Heart left ventricle (tissue), 13 donors: ENCODE results near the gene PLAAT4.

Experiments used
- POLR2A ChIP-seq, 2 donors: fragments of 450-650 bp; IDR thresholded peaks; one replicate each; pipeline ENCODE4 v1.6.1; 2017; ENCODE audit warnings: antibody characterized with exemption in 2 of 2, mild to moderate bottlenecking in 2 of 2, moderate library complexity in 2 of 2
- TF ChIP-seq, protein P1 (sequence below), 12 donors: fragments of 200-600 bp; sonication (generic) in 4 of 12; IDR thresholded peaks; one replicate each; pipeline versions ENCODE4 v1.5.0 to v1.8.0; 2018 to 2022; ENCODE audit warnings: antibody characterized with exemption in 12 of 12, mild to moderate bottlenecking in 5 of 12
- donor health status: ischemic (EF 13 %, LVEDD 7.1; RV severe dilation, severe dysfunction).
- donor health status: DM: no; HTN: yes; CAD: no.
- donor health status: DM: no; HTN: no; CAD: no.
- donor health status: ischemic (EF 25% LVEDD 6.9; RV normal size, moderate dysfunction).
- donor health status: ischemic (EF 25% LVEDD 5.7; RV mildly dilated, moderate dysfunction).
- donor health status: ischemic (EF 35%, LVEDD 5.7; RV mildly dilated, moderate dysfunction).
- donor health status: nonischemic (EF 11% LVEDD 7.7; RV severe dilation, severe dysfunction).
- donor health status: DM: yes; HTN: yes; CAD: no.
- donor health status: PGD.
- donor health status: ischemic (EF 29% LVEDD 5.4; RV normal size, mild dysfunction).
- donor health status: nonischemic (EF 23%, LVEDD 6.1; RV moderate dilation, normal function).

GRCh38 chr11:63590024-63590788 is 53.6 kb downstream of the PLAAT4 start:
- no peak for TF ChIP-seq POLR2A (IDR thresholded peaks at IDR 0.05)
- TF ChIP-seq, protein P1, sequence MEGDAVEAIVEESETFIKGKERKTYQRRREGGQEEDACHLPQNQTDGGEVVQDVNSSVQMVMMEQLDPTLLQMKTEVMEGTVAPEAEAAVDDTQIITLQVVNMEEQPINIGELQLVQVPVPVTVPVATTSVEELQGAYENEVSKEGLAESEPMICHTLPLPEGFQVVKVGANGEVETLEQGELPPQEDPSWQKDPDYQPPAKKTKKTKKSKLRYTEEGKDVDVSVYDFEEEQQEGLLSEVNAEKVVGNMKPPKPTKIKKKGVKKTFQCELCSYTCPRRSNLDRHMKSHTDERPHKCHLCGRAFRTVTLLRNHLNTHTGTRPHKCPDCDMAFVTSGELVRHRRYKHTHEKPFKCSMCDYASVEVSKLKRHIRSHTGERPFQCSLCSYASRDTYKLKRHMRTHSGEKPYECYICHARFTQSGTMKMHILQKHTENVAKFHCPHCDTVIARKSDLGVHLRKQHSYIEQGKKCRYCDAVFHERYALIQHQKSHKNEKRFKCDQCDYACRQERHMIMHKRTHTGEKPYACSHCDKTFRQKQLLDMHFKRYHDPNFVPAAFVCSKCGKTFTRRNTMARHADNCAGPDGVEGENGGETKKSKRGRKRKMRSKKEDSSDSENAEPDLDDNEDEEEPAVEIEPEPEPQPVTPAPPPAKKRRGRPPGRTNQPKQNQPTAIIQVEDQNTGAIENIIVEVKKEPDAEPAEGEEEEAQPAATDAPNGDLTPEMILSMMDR (IDR thresholded peaks at IDR 0.05), result no peak
